Lower leg skin (tissue), 3 donors: ENCODE results near the gene SAV1.

Source experiments
- CTCF ChIP-seq, 3 donors: fragments of 450-650 bp; IDR thresholded peaks; one replicate each; pipeline ENCODE4 v1.5.1; 2016; ENCODE audit warnings: antibody characterized with exemption in 3 of 3, mild to moderate bottlenecking in 3 of 3, moderate library complexity in 2 of 3
- POLR2A ChIP-seq, 2 donors: fragments of 450-650 bp; IDR thresholded peaks; one replicate each; pipeline ENCODE4 v1.6.1; 2016 to 2017; ENCODE audit warnings: antibody characterized with exemption in 2 of 2, mild to moderate bottlenecking in 1 of 2, moderate library complexity in 1 of 2

- TF ChIP-seq CTCF (IDR thresholded peaks at IDR 0.05) = no peak
- TF ChIP-seq POLR2A (IDR thresholded peaks at IDR 0.05) = no peak
Measured at GRCh38 chr14:50669441-50669986, 1.4 kb upstream of the SAV1 start.
